HCT116 (cell line): Measurements from ENCODE around the gene EDDM13.

Experiments
- CTCF ChIP-seq, 3 experiments: fragments of 200-600 bp in 1 of 3; sonication (generic) in 1 of 3; IDR thresholded peaks in 2 of 3; conservative IDR thresholded peaks in 1 of 3; 2 replicates each; pipeline ENCODE4 v1.5.1; 2012 to 2017; ENCODE audit warnings: low read depth in 2 of 3, low read length in 2 of 3, antibody characterized with exemption in 1 of 3, borderline replicate concordance in 1 of 3, control low read depth in 1 of 3, mild to moderate bottlenecking in 1 of 3, mixed read lengths in 1 of 3, mixed run types in 1 of 3, moderate library complexity in 1 of 3; ENCODE audit not compliant: insufficient read depth in 1 of 3
- EGR1 ChIP-seq: IDR thresholded peaks from 2 replicates; pipeline ENCODE4 v1.6.1; 2012; ENCODE audit warnings: low read depth
- EZH2 ChIP-seq: fragments of 200-600 bp; sonication (generic); IDR thresholded peaks from 2 replicates; pipeline ENCODE4 v1.6.1; 2017; ENCODE audit warnings: antibody characterized with exemption, mixed run types
- FOSL1 ChIP-seq: IDR thresholded peaks from 2 replicates; pipeline ENCODE4 v1.6.1; 2012; ENCODE audit warnings: low read depth
- JUND ChIP-seq: IDR thresholded peaks from 2 replicates; pipeline ENCODE4 v1.6.1; 2012
- POLR2A ChIP-seq: IDR thresholded peaks from 2 replicates; pipeline ENCODE4 v1.7.0; 2011; ENCODE audit warnings: borderline replicate concordance; ENCODE audit not compliant: insufficient read depth, insufficient read length; ENCODE audit errors: extremely low read depth
- RAD21 ChIP-seq: IDR thresholded peaks from 2 replicates; pipeline ENCODE4 v1.6.1; 2012; ENCODE audit warnings: low read depth, mild to moderate bottlenecking
- REST ChIP-seq: IDR thresholded peaks from 2 replicates; pipeline ENCODE4 v1.6.1; 2012; ENCODE audit warnings: low read depth
- SP1 ChIP-seq: IDR thresholded peaks from 2 replicates; pipeline ENCODE4 v1.6.1; 2012; ENCODE audit warnings: low read depth
- TCF7L2 ChIP-seq: IDR thresholded peaks from 2 replicates; pipeline ENCODE4 v1.7.0; 2011; ENCODE audit warnings: borderline replicate concordance, inconsistent platforms; ENCODE audit not compliant: insufficient read depth, insufficient read length; ENCODE audit errors: extremely low read depth
- ZBTB33 ChIP-seq: IDR thresholded peaks from 2 replicates; pipeline ENCODE4 v1.6.1; 2011; ENCODE audit warnings: mild to moderate bottlenecking, low read length, moderate library complexity; ENCODE audit not compliant: insufficient replicate concordance; ENCODE audit errors: extremely low read depth
- ZNF274 ChIP-seq: fragments of 200-500 bp; sonication (Bioruptor generic); IDR thresholded peaks from 2 replicates; pipeline ENCODE4 v1.6.1; 2014; ENCODE audit warnings: mild to moderate bottlenecking, low read depth, low read length, inconsistent platforms

- no peak for TF ChIP-seq CTCF (IDR thresholded peaks at IDR 0.05 in 2 of 3, conservative IDR thresholded peaks at IDR 0.05 in 1 of 3; ENCODE audit: borderline replicate concordance in 1 of 3, insufficient read depth in 1 of 3, low read depth in 2 of 3, low read length in 2 of 3)
- no peak for TF ChIP-seq REST
- no peak for TF ChIP-seq TCF7L2
- no peak for TF ChIP-seq EZH2
- no peak for TF ChIP-seq POLR2A
- TF ChIP-seq SP1, result no peak
- no peak for TF ChIP-seq RAD21
- TF ChIP-seq JUND, result no peak
- TF ChIP-seq EGR1, result no peak
- TF ChIP-seq FOSL1, result no peak
- no peak for TF ChIP-seq ZBTB33
- no peak for TF ChIP-seq ZNF274
Observed at GRCh38 chr19:56261145-56261544, 11.4 kb upstream of the EDDM13 start.
